ENCODE measurements around the gene ALOX15B. TPM values are rescaled to one million over a fixed set of nuclear protein-coding genes. Genes with fewer than 3 reads are reported as not detected.

The ALOX15B gene
- total RNA-seq, 1 donor, result under 0.01 TPM

DNA sequence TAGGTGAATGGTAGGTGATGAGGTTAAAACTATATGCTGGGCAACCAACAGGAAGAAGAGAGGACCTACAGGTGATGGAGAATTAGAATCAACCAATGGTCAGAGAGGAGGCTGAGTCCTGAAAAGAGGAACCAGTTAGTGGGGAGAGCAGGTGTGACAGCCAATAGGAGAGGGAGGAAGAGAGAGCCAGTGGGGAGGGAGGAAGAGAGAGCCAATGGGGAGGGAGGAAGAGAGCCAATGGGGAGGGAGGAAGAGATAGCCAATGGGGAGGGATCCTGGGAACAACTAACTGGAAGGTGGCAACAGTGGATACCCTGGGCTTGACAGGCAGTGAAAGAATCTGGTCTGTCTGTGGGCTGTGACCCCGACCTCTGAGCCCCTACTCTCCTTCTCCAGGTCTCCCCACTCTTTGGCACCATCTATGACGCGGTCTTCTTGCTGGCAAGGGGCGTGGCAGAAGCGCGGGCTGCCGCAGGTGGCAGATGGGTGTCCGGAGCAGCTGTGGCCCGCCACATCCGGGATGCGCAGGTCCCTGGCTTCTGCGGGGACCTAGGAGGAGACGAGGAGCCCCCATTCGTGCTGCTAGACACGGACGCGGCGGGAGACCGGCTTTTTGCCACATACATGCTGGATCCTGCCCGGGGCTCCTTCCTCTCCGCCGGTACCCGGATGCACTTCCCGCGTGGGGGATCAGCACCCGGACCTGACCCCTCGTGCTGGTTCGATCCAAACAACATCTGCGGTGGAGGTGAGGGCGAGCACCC lies 32.7 kb upstream of the ALOX15B start:
- Histone ChIP-seq H3K27ac (ENCODE audit: low read depth, low read length) (no peak overlapping the region), H2AFZ (ENCODE audit: low read length) (no peak overlapping the region), H3K79me2 (ENCODE audit: insufficient read depth, low read length) (no peaks in the 10 kb centered on the region), H3K4me1 (ENCODE audit: insufficient read depth, low read length) (peaks cover 16% of the 10 kb centered on the region), H3K36me3 (ENCODE audit: insufficient read depth, low read length) (no peaks in the 10 kb centered on the region), H3K27me3 (ENCODE audit: insufficient read depth, low read length) (peaks cover 19% of the 10 kb centered on the region), H4K20me1 (ENCODE audit: insufficient read depth, low read length) (no peaks in the 10 kb centered on the region), H3K4me2 (ENCODE audit: insufficient read depth, low read length) (no peak overlapping the region), H3K9me3 (ENCODE audit: low read depth, low read length) (no peaks in the 10 kb centered on the region), H3K4me3 (ENCODE audit: insufficient read depth, low read length) (no peak overlapping the region)
- TF ChIP-seq, protein P1, sequence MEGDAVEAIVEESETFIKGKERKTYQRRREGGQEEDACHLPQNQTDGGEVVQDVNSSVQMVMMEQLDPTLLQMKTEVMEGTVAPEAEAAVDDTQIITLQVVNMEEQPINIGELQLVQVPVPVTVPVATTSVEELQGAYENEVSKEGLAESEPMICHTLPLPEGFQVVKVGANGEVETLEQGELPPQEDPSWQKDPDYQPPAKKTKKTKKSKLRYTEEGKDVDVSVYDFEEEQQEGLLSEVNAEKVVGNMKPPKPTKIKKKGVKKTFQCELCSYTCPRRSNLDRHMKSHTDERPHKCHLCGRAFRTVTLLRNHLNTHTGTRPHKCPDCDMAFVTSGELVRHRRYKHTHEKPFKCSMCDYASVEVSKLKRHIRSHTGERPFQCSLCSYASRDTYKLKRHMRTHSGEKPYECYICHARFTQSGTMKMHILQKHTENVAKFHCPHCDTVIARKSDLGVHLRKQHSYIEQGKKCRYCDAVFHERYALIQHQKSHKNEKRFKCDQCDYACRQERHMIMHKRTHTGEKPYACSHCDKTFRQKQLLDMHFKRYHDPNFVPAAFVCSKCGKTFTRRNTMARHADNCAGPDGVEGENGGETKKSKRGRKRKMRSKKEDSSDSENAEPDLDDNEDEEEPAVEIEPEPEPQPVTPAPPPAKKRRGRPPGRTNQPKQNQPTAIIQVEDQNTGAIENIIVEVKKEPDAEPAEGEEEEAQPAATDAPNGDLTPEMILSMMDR (IDR thresholded peaks at IDR 0.05; ENCODE audit: extremely low read depth, low read depth, low read length), result no peak
- DNase-seq (ENCODE audit: insufficient read length, low spot score, missing footprints), result peak; percentile 60

DNA sequence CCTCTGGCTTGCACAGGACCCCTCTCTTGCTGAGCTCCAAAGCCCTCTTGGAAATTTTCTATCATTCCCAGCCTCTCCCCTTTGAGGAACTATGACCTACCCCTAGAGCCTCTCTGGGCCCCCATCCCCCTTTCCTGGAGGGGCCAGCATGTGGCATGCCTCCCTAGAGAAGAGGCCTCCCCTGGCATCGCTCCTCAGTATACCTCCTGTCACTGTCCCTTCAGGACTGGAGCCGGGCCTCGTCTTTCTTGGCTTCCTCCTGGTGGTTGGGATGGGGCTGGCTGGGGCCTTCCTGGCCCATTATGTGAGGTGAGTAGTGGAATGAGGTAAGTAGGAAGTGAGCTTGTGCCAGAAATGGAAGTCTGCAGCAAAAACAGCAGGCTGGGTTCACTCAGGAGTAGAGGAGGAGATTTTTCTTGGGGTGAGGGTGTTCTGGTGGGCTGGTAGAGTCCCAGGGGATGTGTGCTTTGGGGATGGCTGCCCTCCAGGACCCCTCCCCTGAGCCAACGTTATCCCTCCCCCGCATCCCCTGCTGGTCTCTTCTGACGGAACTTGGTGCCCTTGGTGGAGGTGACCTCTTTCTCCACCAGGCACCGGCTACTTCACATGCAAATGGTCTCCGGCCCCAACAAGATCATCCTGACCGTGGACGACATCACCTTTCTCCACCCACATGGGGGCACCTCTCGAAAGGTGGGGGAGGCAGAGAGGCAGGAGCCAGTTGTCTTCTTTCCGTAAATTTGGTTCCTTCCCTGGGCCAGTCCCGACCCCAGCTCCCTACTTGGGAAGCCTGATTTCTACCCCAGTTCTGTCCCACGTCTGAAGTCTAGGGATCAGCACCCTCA lies 31.8 kb upstream of the ALOX15B start:
- H4K20me1 ChIP-seq (ENCODE audit: insufficient read depth, low read length), result no peaks in the 10 kb centered on the region
- no peak overlapping the region for H3K27ac ChIP-seq (ENCODE audit: low read depth, low read length)
- H3K4me1 ChIP-seq (ENCODE audit: insufficient read depth, low read length), result peaks cover 16% of the 10 kb centered on the region
- DNase-seq (ENCODE audit: insufficient read length, low spot score, missing footprints), result peak; percentile 82
- TF ChIP-seq, protein P1 (IDR thresholded peaks at IDR 0.05; ENCODE audit: extremely low read depth, low read depth, low read length), result no peak
- no peaks in the 10 kb centered on the region for H3K79me2 ChIP-seq (ENCODE audit: insufficient read depth, low read length)
- no peak overlapping the region for H3K4me2 ChIP-seq (ENCODE audit: insufficient read depth, low read length)
- H2AFZ ChIP-seq (ENCODE audit: low read length), result no peak overlapping the region
- peaks cover 15% of the 10 kb centered on the region for H3K27me3 ChIP-seq (ENCODE audit: insufficient read depth, low read length)
- no peaks in the 10 kb centered on the region for H3K36me3 ChIP-seq (ENCODE audit: insufficient read depth, low read length)
- no peaks in the 10 kb centered on the region for H3K9me3 ChIP-seq (ENCODE audit: low read depth, low read length)
- no peak overlapping the region for H3K4me3 ChIP-seq (ENCODE audit: insufficient read depth, low read length)

- Histone ChIP-seq H3K27ac (ENCODE audit: low read depth, low read length) (no peak overlapping the region), H3K79me2 (ENCODE audit: insufficient read depth, low read length) (no peaks in the 10 kb centered on the region), H2AFZ (ENCODE audit: low read length) (no peak overlapping the region), H3K27me3 (ENCODE audit: insufficient read depth, low read length) (peaks cover 10% of the 10 kb centered on the region), H3K4me3 (ENCODE audit: insufficient read depth, low read length) (no peak overlapping the region), H4K20me1 (ENCODE audit: insufficient read depth, low read length) (no peaks in the 10 kb centered on the region), H3K4me1 (ENCODE audit: insufficient read depth, low read length) (peaks cover 16% of the 10 kb centered on the region), H3K9me3 (ENCODE audit: low read depth, low read length) (no peaks in the 10 kb centered on the region), H3K4me2 (ENCODE audit: insufficient read depth, low read length) (no peak overlapping the region), H3K36me3 (ENCODE audit: insufficient read depth, low read length) (no peaks in the 10 kb centered on the region)
- TF ChIP-seq, protein P1 (IDR thresholded peaks at IDR 0.05; ENCODE audit: extremely low read depth, low read depth, low read length), result no peak
- no peak for DNase-seq (ENCODE audit: insufficient read length, low spot score, missing footprints)
These were observed 31.0 kb upstream of the ALOX15B start for GRCh38 chr17:8007836-8008235.

DNA sequence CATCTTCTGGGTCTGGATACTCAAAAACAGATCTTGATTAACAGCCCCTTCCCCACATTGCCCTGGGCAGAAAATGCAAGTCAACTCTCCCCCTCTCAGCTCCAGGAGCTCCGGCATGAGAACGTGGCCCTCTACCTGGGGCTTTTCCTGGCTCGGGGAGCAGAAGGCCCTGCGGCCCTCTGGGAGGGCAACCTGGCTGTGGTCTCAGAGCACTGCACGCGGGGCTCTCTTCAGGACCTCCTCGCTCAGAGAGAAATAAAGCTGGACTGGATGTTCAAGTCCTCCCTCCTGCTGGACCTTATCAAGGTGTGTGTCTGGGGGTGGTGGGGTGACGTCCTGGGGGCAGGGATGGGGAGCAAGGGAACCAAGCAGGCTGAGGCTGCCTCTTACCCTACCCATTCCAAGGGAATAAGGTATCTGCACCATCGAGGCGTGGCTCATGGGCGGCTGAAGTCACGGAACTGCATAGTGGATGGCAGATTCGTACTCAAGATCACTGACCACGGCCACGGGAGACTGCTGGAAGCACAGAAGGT lies 26.7 kb upstream of the ALOX15B start:
- peaks cover 5% of the 10 kb centered on the region for H3K4me1 ChIP-seq (ENCODE audit: insufficient read depth, low read length)
- H3K36me3 ChIP-seq (ENCODE audit: insufficient read depth, low read length), result no peaks in the 10 kb centered on the region
- no peaks in the 10 kb centered on the region for H4K20me1 ChIP-seq (ENCODE audit: insufficient read depth, low read length)
- H2AFZ ChIP-seq (ENCODE audit: low read length), result no peak overlapping the region
- no peaks in the 10 kb centered on the region for H3K9me3 ChIP-seq (ENCODE audit: low read depth, low read length)
- DNase-seq (ENCODE audit: insufficient read length, low spot score, missing footprints), result no peak
- no peaks in the 10 kb centered on the region for H3K79me2 ChIP-seq (ENCODE audit: insufficient read depth, low read length)
- peaks cover 23% of the 10 kb centered on the region for H3K27me3 ChIP-seq (ENCODE audit: insufficient read depth, low read length)
- TF ChIP-seq, protein P1 (IDR thresholded peaks at IDR 0.05; ENCODE audit: extremely low read depth, low read depth, low read length), result no peak
- no peak overlapping the region for H3K4me2 ChIP-seq (ENCODE audit: insufficient read depth, low read length)
- H3K4me3 ChIP-seq (ENCODE audit: insufficient read depth, low read length), result no peak overlapping the region
- H3K27ac ChIP-seq (ENCODE audit: low read depth, low read length), result no peak overlapping the region

Measured in osteoblast (primary cell).